H9 (cell line): Measurements from ENCODE around the gene GAS1. TPM values are rescaled to one million over a fixed set of nuclear protein-coding genes. Genes with fewer than 3 reads are reported as not detected.

ENCODE experiments used
- DNase-seq: peaks from one replicate; pipeline ENCODE4 v3.0.0-alpha.2; 2017
- H2AFZ ChIP-seq: one replicate; pipeline ENCODE4 v1.6.1; 2013; ENCODE audit warnings: mild to moderate bottlenecking, low read length, control low read depth, moderate library complexity
- H2AK5ac ChIP-seq: 2 replicates; pipeline ENCODE4 v1.6.1; 2013; ENCODE audit warnings: low read length, control low read depth, mixed read lengths; ENCODE audit not compliant: insufficient read length
- H2BK120ac ChIP-seq: one replicate; pipeline ENCODE4 v1.6.1; 2013; ENCODE audit warnings: low read depth, mild to moderate bottlenecking, low read length, control low read depth, inconsistent platforms; ENCODE audit not compliant: poor library complexity, severe bottlenecking
- H2BK12ac ChIP-seq: 2 replicates; pipeline ENCODE4 v1.6.1; 2013; ENCODE audit warnings: low read length, control low read depth, mixed read lengths, low read depth; ENCODE audit not compliant: insufficient read length
- H2BK15ac ChIP-seq: 2 replicates; pipeline ENCODE4 v1.6.1; 2013; ENCODE audit warnings: low read depth, low read length, control low read depth
- H2BK20ac ChIP-seq: one replicate; pipeline ENCODE4 v1.6.1; 2013; ENCODE audit warnings: low read depth, mild to moderate bottlenecking, low read length, control low read depth, inconsistent platforms; ENCODE audit not compliant: poor library complexity, severe bottlenecking
- H2BK5ac ChIP-seq: 2 replicates; pipeline ENCODE4 v1.6.1; 2013; ENCODE audit warnings: low read length, control low read depth, mixed read lengths; ENCODE audit not compliant: insufficient read length
- H3K14ac ChIP-seq: 2 replicates; pipeline ENCODE4 v1.6.1; 2013; ENCODE audit warnings: low read length, control low read depth; ENCODE audit not compliant: insufficient read depth
- H3K18ac ChIP-seq: 2 replicates; pipeline ENCODE4 v1.6.1; 2013; ENCODE audit warnings: low read depth, mild to moderate bottlenecking, mixed read lengths, low read length, control low read depth; ENCODE audit not compliant: insufficient read length
- H3K23ac ChIP-seq: 2 replicates; pipeline ENCODE4 v1.6.1; 2013; ENCODE audit warnings: low read length, control low read depth, mixed read lengths, low read depth; ENCODE audit not compliant: insufficient read length
- H3K23me2 ChIP-seq: 2 replicates; pipeline ENCODE4 v1.6.1; 2013; ENCODE audit warnings: low read depth, mild to moderate bottlenecking, mixed read lengths, low read length, control low read depth; ENCODE audit not compliant: insufficient read length, poor library complexity, severe bottlenecking
- H3K27ac ChIP-seq: 2 replicates; pipeline ENCODE4 v1.5.1; 2013; ENCODE audit warnings: low read length, control low read depth, mixed read lengths, low read depth; ENCODE audit not compliant: insufficient read length
- H3K27me3 ChIP-seq: 2 replicates; pipeline ENCODE4 v1.6.1; 2013; ENCODE audit warnings: low read length, control low read depth, inconsistent platforms; ENCODE audit not compliant: insufficient read depth
- H3K4ac ChIP-seq: 2 replicates; pipeline ENCODE4 v1.6.1; 2013; ENCODE audit warnings: low read depth, mild to moderate bottlenecking, control low read depth, inconsistent platforms, low read length, moderate library complexity
- H3K4me1 ChIP-seq: 2 replicates; pipeline ENCODE4 v1.6.1; 2013; ENCODE audit warnings: low read length, control low read depth, inconsistent platforms; ENCODE audit not compliant: insufficient read depth
- H3K4me2 ChIP-seq: 2 replicates; pipeline ENCODE4 v1.6.1; 2013; ENCODE audit warnings: low read length, control low read depth, mixed read lengths; ENCODE audit not compliant: insufficient read length, insufficient read depth
- H3K56ac ChIP-seq: 2 replicates; pipeline ENCODE4 v1.6.1; 2013; ENCODE audit warnings: low read depth, mild to moderate bottlenecking, mixed read lengths, low read length, control low read depth; ENCODE audit not compliant: insufficient read length
- H3K79me1 ChIP-seq: 2 replicates; pipeline ENCODE4 v1.6.1; 2013; ENCODE audit warnings: low read depth, mild to moderate bottlenecking, moderate library complexity, low read length, control low read depth, inconsistent platforms; ENCODE audit not compliant: insufficient read depth, poor library complexity, severe bottlenecking
- H3K79me2 ChIP-seq: 2 replicates; pipeline ENCODE4 v1.6.1; 2013; ENCODE audit warnings: low read length, control low read depth, inconsistent platforms; ENCODE audit not compliant: insufficient read depth
- H3K9ac ChIP-seq: 2 replicates; pipeline ENCODE4 v1.6.1; 2013; ENCODE audit warnings: low read length, control low read depth, mixed read lengths; ENCODE audit not compliant: insufficient read length; ENCODE audit errors: extremely low read depth
- H3K9me3 ChIP-seq: one replicate; pipeline ENCODE4 v1.6.1; 2013; ENCODE audit warnings: low read depth, low read length, inconsistent platforms; ENCODE audit not compliant: control insufficient read depth
- H3T11ph ChIP-seq: one replicate; pipeline ENCODE4 v1.6.1; 2013; ENCODE audit warnings: mild to moderate bottlenecking, low read length, control low read depth, inconsistent platforms
- H4K20me1 ChIP-seq: one replicate; pipeline ENCODE4 v1.6.1; 2013; ENCODE audit not compliant: control insufficient read depth, insufficient read length, insufficient read depth
- H4K5ac ChIP-seq: 2 replicates; pipeline ENCODE4 v1.6.1; 2013; ENCODE audit warnings: low read depth, mild to moderate bottlenecking, mixed read lengths, low read length, control low read depth; ENCODE audit not compliant: insufficient read length
- H4K8ac ChIP-seq: replicated peaks from 2 replicates; pipeline ENCODE4 v1.6.1; 2013; ENCODE audit warnings: low read length, control low read depth, mixed read lengths, low read depth; ENCODE audit not compliant: insufficient read length
- H4K91ac ChIP-seq: 2 replicates; pipeline ENCODE4 v1.6.1; 2013; ENCODE audit warnings: low read depth, mild to moderate bottlenecking, moderate library complexity, mixed read lengths, low read length, control low read depth; ENCODE audit not compliant: insufficient read length
- H3K27ac Mint-ChIP-seq, 3 experiments: 2 replicates in 2 of 3; 3 replicates in 1 of 3; pipeline ENCODE4 v1.8.0; 2020 to 2021; ENCODE audit warnings: mixed read lengths in 3 of 3, mild to moderate bottlenecking in 1 of 3, moderate library complexity in 1 of 3
- H3K27me3 Mint-ChIP-seq: 2 replicates; pipeline ENCODE4 v1.8.0; 2021; ENCODE audit warnings: low read depth, mild to moderate bottlenecking, moderate library complexity, mixed read lengths
- H3K36me3 Mint-ChIP-seq, 3 experiments: 2 replicates in 2 of 3; 3 replicates in 1 of 3; pipeline ENCODE4 v1.8.0; 2020 to 2021; ENCODE audit warnings: low read depth in 3 of 3, mixed read lengths in 3 of 3; ENCODE audit not compliant: insufficient read depth in 1 of 3
- H3K4me1 Mint-ChIP-seq, 2 experiments: 2 replicates each; pipeline ENCODE4 v1.8.0; 2020; ENCODE audit warnings: mixed read lengths in 2 of 2
- H3K4me3 Mint-ChIP-seq, 2 experiments: 2 replicates in 1 of 2; 3 replicates in 1 of 2; pipeline ENCODE4 v1.8.0; 2020 to 2021; ENCODE audit warnings: mild to moderate bottlenecking in 2 of 2, mixed read lengths in 2 of 2, moderate library complexity in 1 of 2
- H3K9me3 Mint-ChIP-seq, 2 experiments: 2 replicates in 1 of 2; 3 replicates in 1 of 2; pipeline ENCODE4 v1.8.0; 2020; ENCODE audit warnings: mild to moderate bottlenecking in 2 of 2, mixed read lengths in 2 of 2, moderate library complexity in 1 of 2
- CTCF ChIP-seq: fragments of 200-600 bp; sonication (generic); conservative IDR thresholded peaks from 3 replicates; pipeline ENCODE4 v1.8.0; 2021; ENCODE audit warnings: antibody characterized with exemption, mild to moderate bottlenecking
- total RNA-seq: library from RNA; stranded (reverse); gene quantifications from 2 replicates; pipeline ENCODE4 v1.2.1, GENCODE V29; 2021

GAS1 gene
- total RNA-seq, 1 experiment from 2014 or later: 2.3 TPM

- no peak overlapping the region for H4K8ac ChIP-seq
- no peak overlapping the region for H2BK20ac ChIP-seq
- no peak for TF ChIP-seq CTCF
- H3K23me2 ChIP-seq: no peaks in the 10 kb centered on the region
- no peak overlapping the region for H4K91ac ChIP-seq
- H3K27ac Mint-ChIP-seq: no peak overlapping the region
- no peak overlapping the region for H2AK5ac ChIP-seq
- H3K36me3 Mint-ChIP-seq: no peaks in the 10 kb centered on the region; a peak in 1 of 7 replicates
- no peak overlapping the region for H3T11ph ChIP-seq
- no peak overlapping the region for H2BK12ac ChIP-seq
- no peak overlapping the region for H2BK120ac ChIP-seq
- H3K18ac ChIP-seq: no peak overlapping the region
- H3K27me3 Mint-ChIP-seq: no peaks in the 10 kb centered on the region; the same call in 1 of the 2 replicates
- no peak overlapping the region for H3K4me2 ChIP-seq
- H3K4ac ChIP-seq: no peak overlapping the region
- H2BK15ac ChIP-seq: no peak overlapping the region
- no peak overlapping the region for H2AFZ ChIP-seq
- H3K4me1 ChIP-seq: no peaks in the 10 kb centered on the region
- H3K27ac ChIP-seq: no peak overlapping the region
- H4K20me1 ChIP-seq: no peaks in the 10 kb centered on the region
- no peak overlapping the region for H3K9ac ChIP-seq
- peaks cover 9 to 13% of the 10 kb centered on the region in 2 experiments for H3K4me1 Mint-ChIP-seq
- H3K79me2 ChIP-seq: no peaks in the 10 kb centered on the region
- no peaks in the 10 kb centered on the region for H3K9me3 Mint-ChIP-seq
- H3K79me1 ChIP-seq: no peaks in the 10 kb centered on the region
- no peak overlapping the region for H3K14ac ChIP-seq
- H4K5ac ChIP-seq: no peak overlapping the region
- H3K4me3 Mint-ChIP-seq: no peak overlapping the region
- H3K27me3 ChIP-seq: no peaks in the 10 kb centered on the region
- no peak overlapping the region for H3K23ac ChIP-seq
- no peaks in the 10 kb centered on the region for H3K9me3 ChIP-seq
- no peak for DNase-seq
- H2BK5ac ChIP-seq: no peak overlapping the region
- no peak overlapping the region for H3K56ac ChIP-seq
Measured at GRCh38 chr9:86975606-86976005, 28.3 kb upstream of the GAS1 start.
